Central memory CD8-positive, alpha-beta T cell (primary cell): ENCODE measurements around the gene ASCC3.

Source experiments
- ATAC-seq: fragments of 150-1000 bp; cut with Tn5 transposase; replicated peaks from 2 replicates; pipeline ENCODE4 v1.10.0; 2022; ENCODE audit warnings: mild to moderate bottlenecking, moderate FRiP score, moderate number of reproducible peaks; ENCODE audit not compliant: poor library complexity, severe bottlenecking; ENCODE audit errors: extremely low read depth
- DNase-seq, 2 donors: peaks; one replicate each; pipeline ENCODE4 v3.0.0; 2021; ENCODE audit warnings: low spot score in 2 of 2
- H3K27ac Mint-ChIP-seq: one replicate; pipeline ENCODE4 v1.8.0; 2022; ENCODE audit warnings: low read depth, mild to moderate bottlenecking, moderate library complexity, mixed read lengths
- H3K27me3 Mint-ChIP-seq: one replicate; pipeline ENCODE4 v1.8.0; 2022; ENCODE audit warnings: mixed read lengths
- H3K36me3 Mint-ChIP-seq: one replicate; pipeline ENCODE4 v1.8.0; 2022; ENCODE audit warnings: mild to moderate bottlenecking, moderate library complexity, mixed read lengths; ENCODE audit not compliant: insufficient read depth
- H3K4me1 Mint-ChIP-seq: one replicate; pipeline ENCODE4 v1.8.0; 2022; ENCODE audit warnings: mixed read lengths
- H3K4me3 Mint-ChIP-seq: one replicate; pipeline ENCODE4 v1.8.0; 2022; ENCODE audit warnings: mild to moderate bottlenecking, moderate library complexity, mixed read lengths
- H3K9me3 Mint-ChIP-seq: one replicate; pipeline ENCODE4 v1.8.0; 2022; ENCODE audit warnings: mixed read lengths

Gene ASCC3

DNA sequence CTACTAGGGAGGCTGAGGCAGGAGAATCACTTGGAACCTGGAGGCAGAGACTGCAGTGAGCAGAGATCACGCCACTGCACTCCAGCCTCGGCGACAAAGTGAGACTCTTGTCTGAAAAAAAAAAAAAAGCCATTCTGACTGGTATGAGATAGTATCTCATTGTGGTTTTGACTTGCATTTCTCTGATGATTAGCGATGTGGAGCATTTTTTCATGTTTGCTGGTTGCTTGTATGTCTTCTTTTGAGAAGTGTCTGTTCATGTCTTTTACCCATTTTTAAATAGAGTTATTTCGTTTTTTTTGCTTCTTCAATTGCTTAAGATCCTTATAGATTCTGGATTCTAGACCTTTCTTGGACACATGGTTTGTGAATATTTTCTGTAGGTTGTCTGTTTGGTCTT is 312.9 kb downstream of the ASCC3 start:
- peaks cover 2% of the 10 kb centered on the region for H3K36me3 Mint-ChIP-seq
- no peak overlapping the region for H3K27ac Mint-ChIP-seq
- H3K4me3 Mint-ChIP-seq: no peak overlapping the region
- peaks cover 9% of the 10 kb centered on the region for H3K9me3 Mint-ChIP-seq
- H3K4me1 Mint-ChIP-seq: peaks cover 5% of the 10 kb centered on the region
- H3K27me3 Mint-ChIP-seq: no peaks in the 10 kb centered on the region
- ATAC-seq (no peak), DNase-seq (no peak)

DNA sequence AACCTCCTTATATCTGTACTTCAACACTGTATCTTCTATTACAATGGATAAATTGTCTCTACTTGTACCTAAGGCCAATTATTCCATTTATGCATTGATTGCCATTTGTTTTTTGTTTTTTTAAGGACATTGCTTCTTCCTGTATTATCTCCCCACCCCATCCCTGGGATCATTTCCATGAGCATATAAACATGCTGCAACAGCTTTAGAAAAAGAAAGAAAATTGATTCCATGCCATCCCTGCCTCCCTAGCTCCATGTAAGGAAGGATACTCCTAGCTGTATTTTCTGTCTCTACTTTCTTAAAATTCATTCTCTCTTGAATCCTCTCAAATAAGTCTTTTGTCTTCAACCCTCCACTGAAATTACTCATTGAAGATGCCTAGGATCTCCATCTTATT is 314.6 kb downstream of the ASCC3 start:
- H3K27ac Mint-ChIP-seq: no peak overlapping the region
- H3K4me3 Mint-ChIP-seq: no peak overlapping the region
- H3K27me3 Mint-ChIP-seq: no peaks in the 10 kb centered on the region
- H3K9me3 Mint-ChIP-seq: peaks cover 9% of the 10 kb centered on the region
- H3K36me3 Mint-ChIP-seq: peaks cover 2% of the 10 kb centered on the region
- DNase-seq (no peak), ATAC-seq (no peak)
- peaks cover 5% of the 10 kb centered on the region for H3K4me1 Mint-ChIP-seq

DNA sequence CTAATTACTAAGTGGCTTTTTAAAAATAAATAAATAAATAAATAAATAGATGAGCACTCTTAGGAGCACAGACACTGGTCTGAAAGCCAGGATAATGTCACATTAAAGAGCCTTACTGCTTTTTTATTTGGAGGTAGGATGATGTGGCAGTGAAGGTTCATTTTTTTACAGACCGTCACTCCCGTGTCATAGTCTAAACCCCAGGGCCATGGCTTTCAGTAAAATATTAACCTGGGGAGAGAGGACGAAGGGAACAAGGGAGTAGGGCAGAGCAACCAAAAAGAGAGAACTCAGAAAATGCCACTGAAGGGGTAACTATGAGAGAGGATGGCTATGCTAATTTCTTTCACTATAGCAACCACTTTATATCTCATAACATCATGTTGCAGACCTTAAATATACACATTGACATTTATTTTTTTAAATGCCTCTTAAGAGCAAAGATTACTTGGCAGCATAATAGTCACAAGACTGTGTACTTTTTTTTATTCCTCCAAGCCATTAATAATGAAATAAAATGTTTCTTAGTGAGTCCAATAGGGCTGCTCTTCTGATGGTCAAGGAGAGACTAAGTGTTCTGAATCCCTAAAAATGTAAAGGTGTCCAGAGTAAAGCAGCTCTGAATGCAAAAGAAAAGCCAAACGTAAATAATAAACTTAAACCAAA is 315.6 kb downstream of the ASCC3 start:
- Mint-ChIP-seq H3K27me3 (no peaks in the 10 kb centered on the region), H3K9me3 (peaks cover 5% of the 10 kb centered on the region), H3K27ac (no peak overlapping the region), H3K4me1 (peaks cover 3% of the 10 kb centered on the region), H3K4me3 (no peak overlapping the region), H3K36me3 (peaks cover 2% of the 10 kb centered on the region)
- DNase-seq: no peak
- ATAC-seq: no peak

GRCh38 chr6:100559859-100560258 is 321.3 kb downstream of the ASCC3 start:
- no peaks in the 10 kb centered on the region for H3K4me1 Mint-ChIP-seq
- ATAC-seq (no peak), DNase-seq (no peak)
- H3K36me3 Mint-ChIP-seq: peaks cover 1% of the 10 kb centered on the region
- no peak overlapping the region for H3K27ac Mint-ChIP-seq
- H3K9me3 Mint-ChIP-seq: no peaks in the 10 kb centered on the region
- H3K27me3 Mint-ChIP-seq: no peaks in the 10 kb centered on the region
- H3K4me3 Mint-ChIP-seq: no peak overlapping the region

- Mint-ChIP-seq H3K4me1 (no peaks in the 10 kb centered on the region), H3K9me3 (no peaks in the 10 kb centered on the region), H3K4me3 (no peak overlapping the region), H3K27me3 (no peaks in the 10 kb centered on the region), H3K36me3 (peaks cover 4% of the 10 kb centered on the region), H3K27ac (no peak overlapping the region)
- no peak for ATAC-seq
- no peak for DNase-seq
These were observed 326.9 kb downstream of the ASCC3 start for GRCh38 chr6:100554228-100554627.

DNA sequence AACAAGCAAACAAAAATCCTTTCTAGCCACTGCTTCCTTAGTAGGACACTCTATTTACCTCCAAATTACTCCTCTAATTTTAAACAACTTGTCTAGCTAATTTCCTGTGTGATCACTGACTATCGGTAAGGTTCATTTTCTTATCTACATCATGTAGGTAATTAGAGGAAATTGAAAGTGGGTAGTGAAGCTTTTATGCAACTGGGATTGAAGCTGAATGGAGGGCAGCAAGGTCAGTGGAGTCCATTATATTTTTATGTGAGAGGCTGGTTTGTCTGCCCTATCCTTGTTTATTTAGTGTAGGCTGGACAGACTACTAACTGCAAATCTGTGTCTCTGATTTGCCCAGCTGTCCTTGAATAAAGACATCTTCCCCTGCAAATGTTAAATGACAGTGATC is 327.9 kb downstream of the ASCC3 start:
- no peak for DNase-seq
- H3K27me3 Mint-ChIP-seq: no peaks in the 10 kb centered on the region
- no peak for ATAC-seq
- peaks cover 4% of the 10 kb centered on the region for H3K36me3 Mint-ChIP-seq
- H3K4me3 Mint-ChIP-seq: no peak overlapping the region
- no peaks in the 10 kb centered on the region for H3K4me1 Mint-ChIP-seq
- no peaks in the 10 kb centered on the region for H3K9me3 Mint-ChIP-seq
- no peak overlapping the region for H3K27ac Mint-ChIP-seq

DNA sequence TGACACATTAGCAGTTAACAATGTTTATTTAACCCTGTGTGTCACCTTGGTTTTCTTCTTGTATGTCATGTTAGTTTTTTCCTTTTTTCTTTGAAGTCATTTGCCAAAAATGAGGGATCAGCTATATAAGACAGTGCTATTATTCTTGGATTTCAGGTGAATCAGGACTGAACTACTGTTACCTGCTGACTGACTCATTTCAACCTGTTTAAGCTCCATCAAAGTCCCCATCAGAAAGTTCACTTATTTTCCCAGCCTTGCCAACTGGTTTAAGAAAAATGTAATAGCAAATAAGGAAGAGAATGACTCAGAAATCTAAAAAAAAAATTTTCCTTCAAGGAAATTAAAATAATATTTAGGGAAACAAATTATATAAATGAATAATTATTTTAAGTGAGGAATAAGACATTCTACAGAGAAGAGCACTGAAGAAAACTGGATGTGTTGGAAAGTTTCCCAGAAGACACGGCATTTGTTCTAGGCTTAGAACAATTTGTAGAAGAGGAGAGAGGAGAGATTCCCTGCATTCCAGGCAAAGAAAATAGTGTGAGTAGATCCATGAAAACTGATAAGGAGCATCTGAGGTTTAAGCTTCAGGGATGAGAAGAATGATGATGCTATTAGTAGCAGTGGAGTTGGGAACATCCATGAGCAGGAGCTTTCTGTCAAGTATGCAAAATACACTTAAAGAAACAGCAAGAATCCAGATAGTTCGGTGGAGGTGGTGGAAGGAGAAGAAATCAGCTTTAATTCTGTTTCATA is 331.5 kb downstream of the ASCC3 start:
- Mint-ChIP-seq H3K9me3 (no peaks in the 10 kb centered on the region), H3K27ac (no peak overlapping the region), H3K4me1 (no peaks in the 10 kb centered on the region), H3K4me3 (no peak overlapping the region), H3K36me3 (peaks cover 6% of the 10 kb centered on the region), H3K27me3 (no peaks in the 10 kb centered on the region)
- no peak for DNase-seq
- ATAC-seq: no peak

- Mint-ChIP-seq H3K27me3 (no peaks in the 10 kb centered on the region), H3K36me3 (peaks cover 8% of the 10 kb centered on the region), H3K27ac (no peak overlapping the region), H3K4me1 (no peaks in the 10 kb centered on the region), H3K9me3 (no peaks in the 10 kb centered on the region), H3K4me3 (no peak overlapping the region)
- DNase-seq (no peak), ATAC-seq (no peak)
These were observed 343.0 kb downstream of the ASCC3 start for GRCh38 chr6:100538086-100538485.

DNA sequence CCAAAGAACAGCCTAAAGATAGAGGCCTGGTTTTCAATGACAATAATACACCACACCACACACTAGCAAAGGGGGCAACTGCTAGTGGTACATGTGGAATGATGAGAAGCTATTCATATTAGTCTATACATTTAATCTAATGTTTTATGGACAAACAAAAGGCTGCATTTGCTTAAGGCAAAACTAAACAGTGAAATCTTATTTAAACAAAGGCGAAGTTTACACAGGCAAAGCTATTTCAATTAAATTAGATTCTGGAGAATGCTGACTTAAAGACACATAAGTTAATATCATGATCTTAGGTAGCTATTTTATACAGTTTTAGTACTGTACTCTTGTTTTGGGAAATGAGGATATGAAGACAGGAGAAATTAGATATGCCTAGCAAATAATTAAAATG is 362.5 kb downstream of the ASCC3 start:
- Mint-ChIP-seq H3K27me3 (no peaks in the 10 kb centered on the region), H3K9me3 (no peaks in the 10 kb centered on the region), H3K4me1 (no peaks in the 10 kb centered on the region), H3K27ac (no peak overlapping the region), H3K36me3 (peaks cover 6% of the 10 kb centered on the region), H3K4me3 (no peak overlapping the region)
- ATAC-seq (no peak), DNase-seq (no peak)

- ATAC-seq (no peak), DNase-seq (no peak)
- Mint-ChIP-seq H3K9me3 (no peaks in the 10 kb centered on the region), H3K36me3 (peaks cover 11% of the 10 kb centered on the region), H3K27me3 (no peaks in the 10 kb centered on the region), H3K27ac (no peak overlapping the region), H3K4me3 (no peak overlapping the region), H3K4me1 (no peaks in the 10 kb centered on the region)
These were observed 363.5 kb downstream of the ASCC3 start for GRCh38 chr6:100517633-100518032.

- H3K4me1 Mint-ChIP-seq: no peaks in the 10 kb centered on the region
- H3K27ac Mint-ChIP-seq: no peak overlapping the region
- peaks cover 14% of the 10 kb centered on the region for H3K36me3 Mint-ChIP-seq
- H3K9me3 Mint-ChIP-seq: no peaks in the 10 kb centered on the region
- no peaks in the 10 kb centered on the region for H3K27me3 Mint-ChIP-seq
- ATAC-seq (no peak), DNase-seq (no peak)
- no peak overlapping the region for H3K4me3 Mint-ChIP-seq
These were observed 364.0 kb downstream of the ASCC3 start for GRCh38 chr6:100517106-100517505.

DNA sequence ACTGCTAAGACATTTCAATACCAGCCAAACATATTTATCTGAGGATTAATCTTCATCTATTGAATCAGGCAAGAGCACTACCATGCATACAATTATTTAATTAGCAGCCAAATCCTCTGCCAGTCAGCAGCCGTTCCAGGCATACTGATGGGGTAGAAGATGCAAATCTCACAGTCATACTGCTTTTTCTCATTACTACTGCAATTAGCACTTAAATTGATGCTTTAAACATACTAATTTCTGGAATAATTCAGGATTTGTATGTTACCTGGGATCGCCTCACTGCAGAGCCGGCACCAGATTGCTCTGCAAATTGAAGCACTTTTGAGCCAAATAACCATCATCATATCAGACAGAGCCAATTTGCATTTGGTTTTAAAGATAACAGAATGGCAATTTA is 366.5 kb downstream of the ASCC3 start:
- H3K36me3 Mint-ChIP-seq: peaks cover 21% of the 10 kb centered on the region
- no peaks in the 10 kb centered on the region for H3K9me3 Mint-ChIP-seq
- DNase-seq: no peak
- ATAC-seq: no peak
- H3K27me3 Mint-ChIP-seq: no peaks in the 10 kb centered on the region
- no peak overlapping the region for H3K4me3 Mint-ChIP-seq
- no peak overlapping the region for H3K27ac Mint-ChIP-seq
- no peaks in the 10 kb centered on the region for H3K4me1 Mint-ChIP-seq

DNA sequence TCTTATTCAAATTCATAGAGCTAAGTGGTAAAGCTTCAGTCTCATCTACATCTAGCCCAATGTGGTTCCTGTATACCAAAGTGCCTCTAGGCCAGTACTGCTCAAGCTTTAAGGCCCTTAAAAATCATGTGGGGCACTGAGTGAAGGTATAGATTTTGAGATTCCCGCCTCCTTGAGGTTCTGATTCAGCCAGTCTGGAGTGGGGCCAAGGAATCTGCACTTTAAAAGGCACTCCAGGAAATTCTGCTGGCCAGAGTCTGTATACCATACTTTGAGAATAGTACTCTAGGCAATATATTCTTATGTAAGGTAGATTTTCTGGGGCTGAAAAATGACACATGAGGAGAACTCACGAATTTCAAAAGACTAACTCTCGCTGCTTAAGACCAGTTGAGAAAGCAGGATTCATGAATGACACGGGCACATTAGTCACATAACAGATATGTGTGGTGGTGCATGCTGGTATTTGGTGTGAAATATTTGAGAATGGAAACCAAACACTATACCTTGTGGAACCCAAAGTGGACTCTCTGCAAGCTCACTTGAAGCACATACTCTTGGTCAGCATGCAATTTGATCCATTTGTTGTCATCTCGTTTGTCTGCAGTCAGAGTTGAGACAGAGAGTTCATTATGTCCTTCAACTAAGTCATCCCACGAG is 368.8 kb downstream of the ASCC3 start:
- Mint-ChIP-seq H3K9me3 (no peaks in the 10 kb centered on the region), H3K27ac (no peak overlapping the region), H3K27me3 (no peaks in the 10 kb centered on the region), H3K4me3 (no peak overlapping the region), H3K4me1 (no peaks in the 10 kb centered on the region), H3K36me3 (peaks cover 21% of the 10 kb centered on the region)
- ATAC-seq (no peak), DNase-seq (no peak)
